ENCODE results near the gene GCGR. TPM values are rescaled to one million over a fixed set of nuclear protein-coding genes. Genes with fewer than 3 reads are reported as not detected.
"Not testable (repeated sequence)": the region's sequence is repeated elsewhere in the genome, so short reads cannot be mapped to it uniquely, and the experiment has no call there.

Gene GCGR
- polyA plus RNA-seq, 6 donors from 2014 or later, result not detected

DNA sequence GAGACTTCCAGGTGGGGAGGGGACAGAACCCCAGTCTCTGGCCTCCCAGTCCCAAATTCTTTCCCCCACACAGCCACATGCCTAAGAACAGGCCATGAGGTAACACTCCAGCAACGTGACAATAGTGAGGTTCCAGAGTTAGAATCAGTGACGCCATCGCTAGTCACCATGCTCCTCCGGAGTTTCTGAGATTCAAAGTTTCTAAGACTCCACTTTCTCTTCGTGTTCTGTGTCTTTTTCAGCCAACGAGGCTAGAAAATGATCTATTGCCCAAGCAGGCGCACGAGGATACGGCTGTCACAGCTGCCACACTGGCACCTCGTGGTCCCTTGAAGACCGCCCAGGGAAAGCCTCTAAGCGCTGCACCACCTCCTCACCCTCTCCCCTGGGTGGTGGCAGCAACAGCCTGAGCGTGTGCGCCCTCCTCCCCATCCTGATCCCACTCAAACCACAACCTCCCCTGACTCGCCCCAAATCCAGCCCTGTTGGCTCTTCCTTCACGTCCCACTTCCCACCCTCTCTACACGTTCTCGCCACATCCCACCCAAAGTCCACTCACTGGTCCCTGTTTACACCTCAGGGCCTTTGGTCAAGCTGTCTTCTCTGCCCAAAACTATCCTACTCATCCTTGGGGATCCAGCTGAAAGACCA lies 28.1 kb downstream of the GCGR start:
- no peaks in the 10 kb centered on the region for H3K36me3 Mint-ChIP-seq
- DNase-seq (peak; percentile 36), ATAC-seq (ENCODE audit: low read depth in 2 of 2) (peak; percentile 42 to 49)
- H3K27me3 Mint-ChIP-seq, result no peaks in the 10 kb centered on the region
- no peaks in the 10 kb centered on the region for H3K9me3 Mint-ChIP-seq
- H3K4me1 Mint-ChIP-seq, result peaks cover 21 to 30% (median 29%) of the 10 kb centered on the region in 3 donors
- H3K4me3 Mint-ChIP-seq, result peak overlapping the region; percentile 85 to 97 (median 93)
- H3K27ac Mint-ChIP-seq, result peak overlapping the region; percentile 76 to 98 (median 94)

DNA sequence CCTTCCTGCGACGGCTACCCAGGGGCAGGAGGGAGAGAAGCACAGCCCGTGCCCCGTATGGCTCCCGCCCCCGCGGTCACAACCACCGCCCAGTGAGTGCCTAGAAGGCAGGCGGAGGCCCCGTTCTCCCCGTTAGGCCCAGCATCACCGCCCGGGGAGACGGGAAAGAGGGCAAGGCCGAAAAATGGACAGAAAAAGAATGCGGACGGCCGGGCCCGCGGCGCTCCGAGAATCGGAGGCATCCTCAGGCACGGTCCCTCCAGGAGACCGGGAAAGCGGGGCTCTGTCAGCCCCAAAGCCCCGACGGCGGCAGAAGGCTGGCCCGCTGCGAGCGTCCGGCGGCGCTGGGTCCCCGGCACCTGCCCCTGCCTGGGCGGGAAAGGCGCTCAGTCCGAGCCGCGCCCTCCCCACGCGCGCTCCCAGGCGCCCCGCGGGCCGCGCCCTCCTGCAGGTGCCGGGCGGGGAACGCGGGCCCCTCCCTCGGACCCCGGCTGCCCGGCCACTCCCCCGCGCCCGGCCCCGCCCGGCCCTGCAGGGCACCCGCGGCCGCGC lies 28.7 kb downstream of the GCGR start:
- H3K27ac Mint-ChIP-seq, result peak overlapping the region; percentile 72 to 98 (median 94)
- peaks cover 21 to 30% (median 29%) of the 10 kb centered on the region in 3 donors for H3K4me1 Mint-ChIP-seq
- ATAC-seq (ENCODE audit: low read depth in 2 of 2) (peak; percentile 59 to 62), DNase-seq (no peak)
- H3K27me3 Mint-ChIP-seq, result no peaks in the 10 kb centered on the region
- H3K9me3 Mint-ChIP-seq, result no peaks in the 10 kb centered on the region
- H3K4me3 Mint-ChIP-seq, result peak overlapping the region; percentile 85 to 97 (median 93)
- H3K36me3 Mint-ChIP-seq, result no peaks in the 10 kb centered on the region

DNA sequence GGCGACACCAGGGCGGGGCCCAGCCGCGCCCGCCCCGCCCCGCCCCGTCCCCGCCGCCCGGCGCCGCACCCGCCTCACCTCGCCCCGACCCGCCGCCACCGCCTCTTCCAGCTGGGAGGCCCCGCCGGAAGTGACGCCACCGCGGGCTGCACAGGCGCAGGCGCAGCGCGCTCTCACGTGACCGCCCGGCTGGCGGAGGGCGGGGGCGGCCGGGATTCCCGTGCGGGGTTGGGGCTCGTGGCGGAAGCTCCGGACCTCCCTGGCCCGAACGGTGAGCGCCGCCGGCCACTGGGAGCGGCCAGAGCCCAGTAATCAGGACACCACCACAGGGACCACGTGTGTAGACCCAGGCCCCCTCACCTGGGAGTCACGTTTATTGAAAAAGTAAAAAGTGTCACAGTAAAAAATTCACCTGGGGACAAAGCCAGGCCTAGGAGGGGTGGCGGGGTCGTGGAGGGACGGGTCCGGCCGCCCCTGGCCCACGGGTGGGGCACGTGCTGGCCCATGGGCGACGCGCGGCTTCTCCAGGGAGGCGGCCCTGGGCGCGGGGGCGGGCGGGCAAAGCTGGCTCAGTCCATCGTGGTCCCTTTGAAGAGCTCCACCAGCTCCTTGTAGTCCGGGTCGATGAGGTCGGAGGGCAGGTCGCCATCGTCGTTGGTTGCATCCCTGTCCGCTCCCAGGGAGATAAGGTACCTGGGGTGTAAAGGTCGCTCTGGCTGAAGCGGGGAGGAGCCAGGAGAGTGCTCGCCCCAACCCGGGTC lies 29.4 kb downstream of the GCGR start, which contains the start of gene MCRIP1:
Gene MCRIP1 (minus strand): TSS at position 132 of the 761 bp plus-strand sequence. CDS start 8,785 bp downstream, outside the sequence.
- H3K4me1 Mint-ChIP-seq, result peaks cover 20 to 28% (median 28%) of the 10 kb centered on the region in 3 donors
- peak; percentile 84 to 86 for ATAC-seq (ENCODE audit: low read depth in 2 of 2)

DNA sequence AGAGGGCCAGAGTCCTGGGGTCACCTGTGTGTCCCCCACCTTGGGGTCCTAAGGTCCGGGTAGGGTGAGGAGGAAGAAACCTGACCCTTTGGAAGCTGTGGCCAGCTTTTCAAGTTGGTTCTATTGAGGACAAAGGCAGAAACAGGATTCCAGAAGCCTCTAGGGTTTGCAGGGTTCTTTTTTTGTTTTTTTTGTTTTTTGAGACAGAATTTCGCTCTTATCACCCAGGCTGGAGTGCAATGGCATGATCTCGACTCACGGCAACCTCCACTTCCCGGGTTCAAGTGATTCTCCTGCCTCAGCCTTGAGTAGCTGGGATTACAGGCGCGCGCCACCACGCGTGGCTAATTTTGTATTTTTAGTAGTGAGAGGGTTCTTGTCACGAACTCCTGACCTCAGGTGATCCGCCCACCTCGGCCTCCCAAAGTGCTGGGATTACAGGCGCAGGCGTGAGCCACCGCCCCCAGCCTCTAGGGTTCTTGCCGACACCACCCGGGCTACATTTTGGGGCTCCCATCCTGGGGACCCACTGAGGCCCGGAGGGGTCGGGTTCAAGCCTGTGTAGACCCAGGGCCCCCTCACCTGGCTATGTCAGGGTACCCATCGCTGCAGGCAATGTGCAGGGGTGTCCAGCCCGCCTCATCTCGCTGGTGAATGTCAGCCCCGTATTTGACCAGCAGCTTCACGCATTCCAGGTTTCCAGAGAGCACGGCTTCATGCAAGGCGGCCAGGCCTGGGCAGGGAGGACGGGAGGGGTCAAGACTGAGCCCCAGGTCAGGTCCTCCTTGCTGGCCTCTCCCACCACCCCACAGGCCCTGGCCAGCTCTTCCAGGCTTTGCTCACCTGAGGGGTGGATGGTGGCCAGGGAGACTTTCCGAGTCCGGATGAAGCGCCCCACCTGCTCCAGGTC lies 30.2 kb downstream of the GCGR start:
- Mint-ChIP-seq H3K27me3 (no peaks in the 10 kb centered on the region), H3K4me1 (peaks cover 17 to 26% (median 22%) of the 10 kb centered on the region in 3 donors), H3K36me3 (no peaks in the 10 kb centered on the region), H3K27ac (peak overlapping the region; percentile 74 to 96 (median 94)), H3K4me3 (peak overlapping the region; percentile 74 to 93 (median 84)), H3K9me3 (no peaks in the 10 kb centered on the region)
- DNase-seq (no peak), ATAC-seq (ENCODE audit: low read depth in 2 of 2) (no peak)

More for the DNA sequence above, 29.4 kb downstream of the GCGR start, which contains the start of gene MCRIP1:
- no peaks in the 10 kb centered on the region for H3K36me3 Mint-ChIP-seq
- H3K27ac Mint-ChIP-seq, result peak within 1 kb of the TSS; percentile 92 to 98 (median 96)
- no peaks in the 10 kb centered on the region for H3K9me3 Mint-ChIP-seq
- peak; percentile 95 for DNase-seq
- peak within 1 kb of the TSS; percentile 85 to 97 (median 93) for H3K4me3 Mint-ChIP-seq
- H3K27me3 Mint-ChIP-seq, result no peaks in the 10 kb centered on the region

DNA sequence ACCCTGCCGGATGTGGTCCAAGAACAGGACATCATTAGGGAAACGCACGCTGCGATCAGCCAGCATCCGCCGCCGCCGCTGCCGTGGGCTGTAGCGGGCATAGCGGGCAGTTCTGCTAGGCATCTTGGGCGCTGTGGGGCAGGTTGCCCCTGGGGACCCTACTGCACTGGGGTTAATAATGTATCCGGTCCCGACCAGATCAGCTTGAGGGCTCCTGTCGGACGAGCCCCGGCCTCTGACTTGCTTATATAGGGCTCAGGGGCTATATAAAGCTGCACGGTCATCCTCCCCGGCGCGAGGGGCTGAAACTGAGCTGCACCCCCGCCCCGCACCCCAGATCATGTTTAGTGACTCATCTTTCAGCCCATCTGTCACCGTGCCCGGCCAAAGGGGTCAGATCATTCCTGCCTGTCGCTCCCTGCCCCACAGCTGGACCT lies 30.9 kb downstream of the GCGR start, which contains the start of gene PPP1R27:
Gene PPP1R27 (minus strand): TSS at position 220 of the 437 bp plus-strand sequence. CDS start 97 bp downstream, at position 123.
- Mint-ChIP-seq H3K4me1 (peaks cover 16 to 22% (median 17%) of the 10 kb centered on the region in 3 donors), H3K27ac (peak within 1 kb of the TSS; percentile 74 to 96 (median 94)), H3K9me3 (no peaks in the 10 kb centered on the region), H3K36me3 (no peaks in the 10 kb centered on the region), H3K27me3 (no peaks in the 10 kb centered on the region), H3K4me3 (peak within 1 kb of the TSS; percentile 74 to 93 (median 84))
- DNase-seq, result no peak
- ATAC-seq (ENCODE audit: low read depth in 2 of 2), result no peak

DNA sequence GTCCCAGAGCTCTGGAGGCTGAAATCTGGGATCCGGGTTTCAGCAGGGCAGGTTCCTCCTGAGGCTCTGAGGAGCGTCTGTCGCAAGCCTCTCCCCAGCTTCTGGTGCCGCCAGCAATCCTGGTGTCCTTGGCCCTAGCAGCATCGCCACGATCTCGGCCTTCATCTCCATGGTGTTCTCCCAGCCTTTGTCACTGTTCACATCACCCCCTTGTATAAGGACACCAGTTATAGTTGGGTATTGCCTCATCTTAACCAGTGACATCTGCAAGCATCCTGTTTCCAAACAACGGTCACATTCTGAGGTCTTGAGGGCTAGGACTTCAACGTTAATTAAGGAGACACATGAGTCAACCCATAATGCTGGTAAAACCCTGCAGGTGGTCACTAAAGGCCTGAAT lies 33.7 kb downstream of the GCGR start:
- H3K27me3 Mint-ChIP-seq, result no peaks in the 10 kb centered on the region
- ATAC-seq (ENCODE audit: low read depth in 2 of 2), result no peak
- DNase-seq, result no peak
- H3K4me3 Mint-ChIP-seq, result no peak overlapping the region
- no peak overlapping the region for H3K27ac Mint-ChIP-seq
- H3K4me1 Mint-ChIP-seq, result peaks cover under 1 to 7% (median 6%) of the 10 kb centered on the region in 3 donors
- no peaks in the 10 kb centered on the region for H3K9me3 Mint-ChIP-seq
- H3K36me3 Mint-ChIP-seq, result no peaks in the 10 kb centered on the region

DNA sequence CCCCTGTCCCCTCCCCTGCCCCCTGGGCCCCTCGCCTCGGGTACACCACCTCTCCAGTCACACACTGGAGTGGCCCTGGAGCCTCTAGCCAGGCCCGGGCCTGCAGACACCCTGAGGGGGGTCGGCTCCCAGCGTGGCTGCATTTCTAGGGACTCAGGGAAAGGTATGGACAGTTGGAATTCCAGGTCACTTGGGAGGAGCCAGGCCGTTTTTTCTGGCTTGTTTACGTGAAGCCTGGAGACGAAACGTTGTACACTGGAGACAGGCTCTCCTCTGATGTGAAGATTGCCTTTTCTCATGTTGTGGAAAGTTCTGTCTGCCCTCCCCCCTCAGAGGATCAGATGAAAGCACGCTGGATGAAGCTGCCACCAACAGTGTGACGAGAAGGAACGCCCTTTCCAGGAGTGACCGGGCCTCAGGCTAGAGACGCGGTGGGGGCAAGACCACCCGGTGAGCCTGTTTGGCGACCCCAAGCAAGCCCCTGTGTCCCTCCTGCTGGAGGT lies 34.9 kb downstream of the GCGR start:
- H3K4me3 Mint-ChIP-seq, result peak overlapping the region in 1 of 8 donors; percentile 3
- no peaks in the 10 kb centered on the region for H3K36me3 Mint-ChIP-seq
- no peak for DNase-seq
- H3K27ac Mint-ChIP-seq, result no peak overlapping the region
- ATAC-seq (ENCODE audit: low read depth in 2 of 2), result no peak
- no peaks in the 10 kb centered on the region for H3K9me3 Mint-ChIP-seq
- peaks cover 0 to 4% (median 3%) of the 10 kb centered on the region in 3 donors for H3K4me1 Mint-ChIP-seq
- no peaks in the 10 kb centered on the region for H3K27me3 Mint-ChIP-seq

DNA sequence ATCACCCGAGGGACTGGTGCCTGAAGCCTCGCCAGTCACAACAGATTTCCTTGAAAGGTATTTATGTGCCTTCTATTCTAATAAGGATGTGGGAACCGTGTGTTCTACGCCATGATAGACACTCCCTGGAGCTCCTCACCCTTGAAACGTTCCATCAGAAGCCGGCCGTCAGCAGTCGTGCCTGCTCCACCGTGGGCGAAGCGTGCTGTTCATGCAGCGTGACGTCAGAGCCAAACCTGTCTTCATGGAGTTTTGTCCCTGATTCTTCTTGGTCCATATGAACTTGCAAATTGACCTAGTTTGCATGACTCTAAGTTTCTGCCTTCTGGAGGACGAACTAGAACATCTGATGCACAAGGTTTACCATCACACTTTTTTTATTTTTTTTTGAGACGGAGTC lies 35.4 kb downstream of the GCGR start:
- DNase-seq, result no peak
- Mint-ChIP-seq H3K27ac (no peak overlapping the region), H3K27me3 (no peaks in the 10 kb centered on the region), H3K4me3 (peak overlapping the region in 2 of 8 donors; percentile 3 to 50), H3K4me1 (peaks cover 0 to 3% (median 0%) of the 10 kb centered on the region in 3 donors), H3K36me3 (no peaks in the 10 kb centered on the region), H3K9me3 (no peaks in the 10 kb centered on the region)
- no peak for ATAC-seq (ENCODE audit: low read depth in 2 of 2)

DNA sequence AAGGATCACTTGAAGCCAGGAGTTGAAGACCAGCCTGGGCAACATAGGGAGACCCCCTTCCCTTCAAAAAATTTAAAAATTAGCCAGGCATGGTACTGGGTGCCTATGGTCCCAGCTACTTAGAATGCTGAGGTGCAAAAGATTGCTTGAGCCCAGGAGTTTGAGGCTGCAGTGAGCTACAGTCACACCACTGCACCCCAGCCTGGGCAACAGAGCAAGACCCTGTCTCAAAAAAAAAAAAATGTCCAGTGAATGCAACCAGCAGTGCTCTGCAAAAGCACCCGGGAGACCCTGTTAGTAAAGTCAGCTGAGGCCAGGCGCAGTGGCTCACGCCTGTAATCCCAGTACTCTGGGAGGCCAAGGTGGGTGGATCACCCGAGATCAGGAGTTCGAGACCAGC lies 36.1 kb downstream of the GCGR start:
- not testable (repeated sequence) for H3K27me3 Mint-ChIP-seq; H3K36me3 Mint-ChIP-seq; ATAC-seq (ENCODE audit: low read depth in 2 of 2); H3K9me3 Mint-ChIP-seq; DNase-seq; H3K4me1 Mint-ChIP-seq; H3K4me3 Mint-ChIP-seq
- peak overlapping the region in 1 of 6 donors; percentile 58 for H3K27ac Mint-ChIP-seq

DNA sequence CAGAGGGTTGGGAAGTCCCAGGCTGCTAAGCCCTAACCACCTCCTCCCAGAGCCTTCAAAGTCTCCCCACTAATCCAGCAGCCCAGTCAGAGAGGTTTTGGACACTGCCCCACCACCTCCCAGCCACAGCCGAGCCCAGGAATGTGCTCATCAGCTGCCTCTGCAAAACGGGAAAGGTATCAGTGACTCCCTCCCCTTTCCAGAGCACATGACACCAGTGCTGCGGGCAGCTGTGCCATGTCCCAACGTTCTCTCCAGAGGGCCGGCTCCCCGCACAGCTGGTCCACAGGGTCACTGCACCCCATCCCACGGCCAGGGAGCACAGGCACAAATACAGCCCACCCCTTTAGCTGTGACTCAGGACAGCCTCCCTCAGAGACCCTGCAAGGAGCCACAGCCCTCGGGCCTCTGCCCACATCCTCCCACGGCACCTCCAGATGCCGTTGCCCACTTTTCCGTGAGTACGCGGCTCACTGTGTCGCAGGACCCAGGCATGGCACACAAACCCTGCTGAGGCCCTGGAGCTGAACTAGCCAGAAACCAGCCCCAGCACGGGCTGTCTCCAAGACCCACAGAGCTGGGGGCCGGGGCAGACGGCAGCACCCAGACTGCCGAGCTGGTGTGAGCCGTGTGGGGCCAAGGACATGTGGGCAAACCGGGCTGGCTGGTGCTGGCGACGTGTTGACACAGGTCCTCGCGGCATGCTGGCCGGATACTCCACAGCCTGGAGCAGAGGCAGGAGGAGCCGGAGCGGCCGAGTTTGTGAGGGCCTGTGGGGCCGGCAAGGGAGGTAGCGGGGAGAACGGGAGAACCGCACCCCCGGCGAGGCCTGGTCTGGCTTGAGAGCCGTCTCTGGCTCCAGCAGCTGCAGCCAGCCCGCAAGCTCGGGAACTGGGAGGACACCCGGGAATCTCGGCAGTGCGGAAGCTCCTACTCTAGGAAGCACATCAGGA lies 37.2 kb downstream of the GCGR start:
- Mint-ChIP-seq H3K27me3 (no peaks in the 10 kb centered on the region), H3K9me3 (no peaks in the 10 kb centered on the region), H3K27ac (no peak overlapping the region), H3K4me3 (no peak overlapping the region), H3K4me1 (no peaks in the 10 kb centered on the region), H3K36me3 (no peaks in the 10 kb centered on the region)
- ATAC-seq (ENCODE audit: low read depth in 2 of 2), result no peak
- no peak for DNase-seq

DNA sequence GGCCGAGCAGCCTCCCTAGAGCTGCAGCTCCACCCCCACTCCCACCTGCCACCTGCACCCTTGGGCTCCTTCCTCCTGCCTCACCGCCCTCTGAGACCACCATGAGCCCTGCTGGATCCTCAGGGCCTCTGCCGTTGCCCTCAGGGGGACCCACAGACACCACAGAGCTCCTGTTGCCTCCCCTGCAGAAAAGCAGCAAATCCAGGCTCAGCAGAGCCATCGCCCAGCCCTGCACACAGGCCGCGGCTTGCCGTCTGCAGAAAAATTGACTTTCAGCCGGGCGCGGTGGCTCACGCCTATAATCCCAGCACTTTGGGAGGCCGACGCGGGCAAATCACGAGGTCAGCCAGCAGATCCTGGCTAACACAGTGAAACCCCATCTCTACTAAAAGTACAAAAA lies 37.9 kb downstream of the GCGR start:
- ATAC-seq (ENCODE audit: low read depth in 2 of 2) (no peak), DNase-seq (no peak)
- no peaks in the 10 kb centered on the region for H3K4me1 Mint-ChIP-seq
- no peak overlapping the region for H3K4me3 Mint-ChIP-seq
- no peaks in the 10 kb centered on the region for H3K9me3 Mint-ChIP-seq
- H3K36me3 Mint-ChIP-seq, result no peaks in the 10 kb centered on the region
- H3K27ac Mint-ChIP-seq, result no peak overlapping the region
- no peaks in the 10 kb centered on the region for H3K27me3 Mint-ChIP-seq

DNA sequence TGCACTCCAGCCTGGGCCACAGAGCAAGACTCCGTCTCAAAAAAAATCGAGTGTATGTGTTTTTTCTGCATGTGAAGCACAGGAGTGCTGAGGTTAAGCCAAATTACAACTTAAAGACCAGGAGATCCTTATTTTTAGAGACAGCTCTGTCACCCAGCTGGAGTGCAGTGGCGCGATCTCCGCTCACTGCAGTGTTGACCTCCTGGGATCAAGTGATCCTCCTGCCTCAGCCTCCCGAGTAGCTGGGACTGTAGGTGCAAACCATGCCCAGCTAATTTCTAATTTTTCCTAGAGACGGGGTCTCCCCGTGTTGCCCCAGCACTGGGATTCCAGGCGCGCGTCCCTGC lies 38.4 kb downstream of the GCGR start:
- no peaks in the 10 kb centered on the region for H3K27me3 Mint-ChIP-seq

More for the DNA sequence above, 38.4 kb downstream of the GCGR start:
- H3K4me3 Mint-ChIP-seq, result no peak overlapping the region
- H3K9me3 Mint-ChIP-seq, result no peaks in the 10 kb centered on the region
- no peaks in the 10 kb centered on the region for H3K4me1 Mint-ChIP-seq
- DNase-seq (no peak), ATAC-seq (ENCODE audit: low read depth in 2 of 2) (no peak)
- no peak overlapping the region for H3K27ac Mint-ChIP-seq
- H3K36me3 Mint-ChIP-seq, result no peaks in the 10 kb centered on the region
